ENCODE measurements around the gene NETO2.

- no peak for TF ChIP-seq CTCF (IDR thresholded peaks at IDR 0.05; ENCODE audit: insufficient read depth, low read length, poor library complexity, severe bottlenecking)
- TF ChIP-seq EZH2phosphoT487 (conservative IDR thresholded peaks at IDR 0.05; ENCODE audit: low read length) = no peak
Measured at GRCh38 chr16:47045459-47045858, 98.3 kb downstream of the NETO2 start.
